ENCODE measurements around the gene MRPS34.

MRPS34 gene

DNA sequence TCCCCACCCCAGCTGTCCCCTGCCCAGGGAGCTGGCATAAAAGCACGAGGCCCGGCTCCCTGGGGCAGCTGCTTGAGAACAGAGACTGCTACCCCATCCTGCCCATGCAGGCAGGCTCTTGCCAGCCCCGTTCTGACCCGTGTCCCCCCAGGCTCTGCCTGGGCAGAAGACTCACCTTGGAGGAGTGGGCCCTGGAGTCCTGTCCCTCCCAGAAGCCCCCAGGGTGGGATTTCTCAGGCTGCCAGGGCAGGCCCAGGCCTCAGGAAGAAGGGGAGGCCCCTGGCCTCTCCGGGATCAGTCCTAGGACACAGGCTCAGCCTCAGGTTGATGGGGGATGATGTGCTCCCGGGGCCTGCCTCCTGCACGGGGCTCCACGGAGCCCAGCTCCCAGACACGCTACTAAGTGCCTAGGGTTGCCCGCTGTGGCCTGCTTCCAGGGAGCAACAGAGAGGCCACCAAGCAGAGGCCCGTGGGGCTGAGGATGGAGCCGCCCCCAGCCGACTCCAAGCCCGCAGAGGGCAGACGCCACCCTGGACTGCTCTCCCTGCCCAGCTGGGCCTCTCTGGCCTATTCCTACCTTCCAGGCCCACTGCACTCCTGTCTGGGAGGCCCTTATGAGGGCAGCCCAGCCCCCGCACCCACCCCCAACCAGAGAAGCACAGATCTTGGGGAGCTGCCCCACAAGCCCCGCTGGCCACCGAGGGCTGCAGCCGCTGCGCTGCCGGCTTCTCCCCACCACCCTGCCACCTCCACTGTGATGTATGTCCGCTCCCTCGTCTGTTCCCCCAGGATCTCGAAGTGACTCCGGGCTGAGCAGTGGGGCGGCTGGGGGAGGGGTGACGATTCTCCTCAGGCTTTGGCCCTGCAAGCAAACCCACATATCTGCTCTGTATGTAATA lies 3.3 kb downstream of the MRPS34 start:
- DNase-seq (ENCODE audit: low read depth), result no peak

DNA sequence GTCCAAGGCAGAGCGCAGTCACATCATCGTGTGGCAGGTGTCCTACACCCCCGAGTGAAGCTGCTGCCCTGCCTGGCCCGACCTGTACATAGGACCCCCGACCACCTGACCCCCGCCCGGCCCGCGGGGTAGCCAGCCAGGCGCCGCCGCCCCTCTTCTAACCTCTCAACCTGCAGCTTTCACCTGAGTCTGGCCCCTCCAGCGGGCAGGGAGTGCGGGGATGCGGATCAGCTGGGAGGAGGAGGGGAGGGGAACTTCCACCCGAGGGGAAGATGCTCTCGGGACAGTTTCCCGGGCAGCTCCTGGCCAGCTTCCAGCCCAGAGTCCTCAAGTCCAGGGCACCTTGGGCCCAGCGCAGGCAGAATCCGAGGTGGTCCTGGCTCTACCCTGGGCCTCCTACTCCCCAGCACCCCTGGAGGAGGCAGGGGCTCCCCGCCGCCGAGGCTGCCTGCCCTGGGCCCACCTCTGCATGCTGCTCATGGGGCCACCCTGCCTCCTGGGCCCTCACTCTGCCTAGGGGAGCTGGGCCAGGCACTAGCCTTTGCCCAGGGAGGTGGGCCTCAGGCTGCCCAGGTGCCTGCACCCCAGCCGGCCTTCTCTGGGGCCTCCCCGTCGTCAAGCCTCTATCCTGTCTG lies 4.0 kb downstream of the MRPS34 start:
- DNase-seq (ENCODE audit: low read depth), result no peak

DNA sequence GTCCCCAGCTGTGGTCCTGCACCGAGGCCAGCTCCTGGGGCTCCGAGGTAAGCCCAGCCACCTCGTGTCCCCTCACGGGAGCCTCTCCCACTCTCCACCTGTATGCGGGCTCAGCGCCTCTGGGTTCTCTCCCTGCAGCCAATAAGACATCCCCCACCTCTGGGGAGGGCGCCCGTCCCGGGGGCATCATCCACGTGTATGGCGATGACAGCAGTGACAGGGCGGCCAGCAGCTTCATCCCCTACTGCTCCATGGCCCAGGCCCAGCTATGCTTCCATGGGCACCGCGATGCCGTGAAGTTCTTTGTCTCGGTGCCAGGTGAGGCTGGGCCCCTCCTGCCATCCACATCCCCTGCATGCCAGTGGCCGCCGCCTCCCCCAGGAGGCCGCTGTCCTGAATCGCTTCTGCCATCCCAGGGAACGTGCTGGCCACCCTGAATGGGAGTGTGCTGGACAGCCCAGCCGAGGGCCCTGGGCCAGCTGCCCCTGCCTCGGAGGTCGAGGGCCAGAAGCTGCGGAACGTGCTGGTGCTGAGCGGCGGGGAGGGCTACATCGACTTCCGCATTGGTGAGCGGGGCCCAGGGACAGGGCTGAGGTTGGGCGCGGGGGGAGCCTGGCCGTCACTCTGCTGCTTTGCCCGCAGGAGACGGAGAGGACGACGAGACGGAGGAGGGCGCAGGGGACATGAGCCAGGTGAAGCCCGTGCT lies 4.7 kb downstream of the MRPS34 start:
- no peak for DNase-seq (ENCODE audit: low read depth)

DNA sequence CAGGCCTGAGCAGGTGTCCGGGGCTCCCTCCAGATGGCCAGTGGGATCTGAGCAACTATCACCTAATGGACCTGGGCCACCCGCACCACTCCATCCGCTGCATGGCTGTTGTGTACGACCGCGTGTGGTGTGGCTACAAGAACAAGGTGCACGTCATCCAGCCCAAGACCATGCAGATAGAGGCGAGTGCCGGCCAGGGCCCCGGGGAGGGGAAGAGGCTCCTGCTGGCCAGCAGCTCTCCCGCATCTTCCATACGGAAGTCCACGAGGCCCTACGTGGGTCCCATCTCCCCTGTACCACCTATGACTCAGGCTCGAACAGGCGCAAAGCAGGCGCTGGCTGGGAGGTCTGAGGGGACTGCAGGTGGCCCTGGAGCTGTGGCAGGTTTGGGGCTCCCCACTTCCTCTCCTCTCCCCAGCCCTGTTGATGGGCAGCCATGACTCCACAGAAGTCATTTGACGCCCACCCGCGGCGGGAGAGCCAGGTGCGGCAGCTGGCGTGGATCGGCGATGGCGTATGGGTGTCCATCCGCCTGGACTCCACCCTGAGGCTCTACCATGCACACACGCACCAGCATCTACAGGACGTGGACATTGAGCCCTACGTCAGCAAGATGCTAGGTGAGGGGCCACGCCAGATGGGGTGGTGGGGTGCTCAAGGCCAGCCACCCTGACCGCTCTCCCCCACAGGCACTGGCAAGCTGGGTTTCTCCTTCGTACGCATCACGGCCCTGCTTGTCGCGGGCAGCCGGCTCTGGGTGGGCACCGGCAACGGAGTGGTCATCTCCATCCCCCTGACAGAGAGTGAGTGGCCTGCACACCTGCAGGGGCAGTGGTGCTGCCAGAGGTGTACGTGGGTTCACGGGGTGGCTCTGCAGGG lies 5.6 kb downstream of the MRPS34 start:
- no peak for DNase-seq (ENCODE audit: low read depth)

DNA sequence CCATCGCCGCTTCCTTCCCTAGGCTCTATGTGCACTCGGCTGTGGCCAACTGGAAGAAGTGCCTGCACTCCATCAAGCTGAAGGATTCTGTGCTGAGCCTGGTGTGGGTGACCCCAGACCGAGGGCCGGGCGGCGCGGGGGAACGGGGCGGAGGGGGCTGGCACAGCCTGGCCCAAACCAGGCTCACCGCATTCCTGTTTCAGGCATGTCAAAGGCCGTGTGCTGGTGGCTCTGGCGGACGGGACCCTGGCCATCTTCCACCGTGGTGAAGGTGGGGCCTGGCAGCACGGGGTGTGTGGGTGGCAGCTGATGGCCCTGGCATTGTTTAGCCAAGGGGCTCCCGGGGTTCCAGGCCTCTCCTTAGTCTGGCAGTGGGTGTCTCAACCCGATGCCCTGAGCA lies 6.2 kb downstream of the MRPS34 start:
- DNase-seq (ENCODE audit: low read depth), result no peak

DNA sequence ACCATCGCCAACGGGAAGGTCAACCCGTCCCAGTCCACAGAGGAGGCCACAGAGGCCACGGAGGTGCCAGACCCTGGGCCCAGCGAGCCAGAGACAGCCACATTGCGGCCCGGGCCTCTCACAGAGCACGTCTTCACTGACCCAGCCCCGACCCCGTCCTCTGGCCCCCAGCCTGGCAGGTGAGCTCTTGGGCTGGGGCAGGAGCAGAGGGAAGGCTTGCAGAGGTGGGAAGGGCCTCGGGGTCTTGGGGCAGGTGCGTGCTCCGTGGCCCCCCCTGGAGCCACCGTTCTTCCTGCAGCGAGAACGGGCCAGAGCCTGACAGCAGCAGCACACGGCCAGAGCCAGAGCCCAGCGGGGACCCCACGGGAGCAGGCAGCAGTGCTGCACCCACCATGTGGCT lies 6.7 kb downstream of the MRPS34 start:
- DNase-seq (ENCODE audit: low read depth), result no peak

DNA sequence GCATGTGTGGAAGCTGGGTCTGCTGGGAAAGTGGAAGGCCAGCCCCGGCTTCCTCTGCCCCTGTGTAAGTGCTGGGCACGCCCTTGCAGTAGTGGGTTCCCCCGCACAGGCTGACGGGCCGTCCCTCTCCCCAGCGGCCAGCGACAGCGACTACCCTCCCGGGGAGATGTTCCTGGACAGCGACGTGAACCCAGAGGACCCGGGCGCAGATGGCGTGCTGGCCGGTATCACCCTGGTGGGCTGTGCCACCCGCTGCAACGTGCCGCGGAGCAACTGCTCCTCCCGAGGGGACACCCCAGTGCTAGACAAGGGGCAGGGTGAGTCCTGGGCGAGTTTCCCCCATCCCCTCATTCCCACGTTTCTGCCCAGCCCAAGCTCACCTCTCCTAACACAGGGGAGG lies 7.1 kb downstream of the MRPS34 start:
- no peak for DNase-seq (ENCODE audit: low read depth)

DNA sequence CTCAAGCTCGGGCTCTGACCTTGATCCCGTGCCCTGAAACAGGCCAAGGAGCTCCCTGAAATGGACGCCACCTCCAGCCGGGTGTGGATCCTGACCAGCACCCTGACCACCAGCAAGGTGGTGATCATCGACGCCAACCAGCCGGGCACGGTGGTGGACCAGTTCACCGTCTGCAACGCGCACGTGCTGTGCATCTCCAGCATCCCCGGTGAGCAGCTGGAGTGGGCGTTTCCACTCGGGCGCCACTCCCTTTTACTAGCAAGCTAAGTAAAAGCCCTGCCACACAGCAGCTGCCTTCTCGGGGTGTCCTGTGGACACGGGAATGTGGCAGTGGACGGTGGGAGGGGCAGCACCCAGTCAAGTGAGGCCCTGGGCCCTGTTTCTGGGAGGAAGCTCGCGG lies 8.0 kb downstream of the MRPS34 start:
- DNase-seq (ENCODE audit: low read depth), result no peak

DNA sequence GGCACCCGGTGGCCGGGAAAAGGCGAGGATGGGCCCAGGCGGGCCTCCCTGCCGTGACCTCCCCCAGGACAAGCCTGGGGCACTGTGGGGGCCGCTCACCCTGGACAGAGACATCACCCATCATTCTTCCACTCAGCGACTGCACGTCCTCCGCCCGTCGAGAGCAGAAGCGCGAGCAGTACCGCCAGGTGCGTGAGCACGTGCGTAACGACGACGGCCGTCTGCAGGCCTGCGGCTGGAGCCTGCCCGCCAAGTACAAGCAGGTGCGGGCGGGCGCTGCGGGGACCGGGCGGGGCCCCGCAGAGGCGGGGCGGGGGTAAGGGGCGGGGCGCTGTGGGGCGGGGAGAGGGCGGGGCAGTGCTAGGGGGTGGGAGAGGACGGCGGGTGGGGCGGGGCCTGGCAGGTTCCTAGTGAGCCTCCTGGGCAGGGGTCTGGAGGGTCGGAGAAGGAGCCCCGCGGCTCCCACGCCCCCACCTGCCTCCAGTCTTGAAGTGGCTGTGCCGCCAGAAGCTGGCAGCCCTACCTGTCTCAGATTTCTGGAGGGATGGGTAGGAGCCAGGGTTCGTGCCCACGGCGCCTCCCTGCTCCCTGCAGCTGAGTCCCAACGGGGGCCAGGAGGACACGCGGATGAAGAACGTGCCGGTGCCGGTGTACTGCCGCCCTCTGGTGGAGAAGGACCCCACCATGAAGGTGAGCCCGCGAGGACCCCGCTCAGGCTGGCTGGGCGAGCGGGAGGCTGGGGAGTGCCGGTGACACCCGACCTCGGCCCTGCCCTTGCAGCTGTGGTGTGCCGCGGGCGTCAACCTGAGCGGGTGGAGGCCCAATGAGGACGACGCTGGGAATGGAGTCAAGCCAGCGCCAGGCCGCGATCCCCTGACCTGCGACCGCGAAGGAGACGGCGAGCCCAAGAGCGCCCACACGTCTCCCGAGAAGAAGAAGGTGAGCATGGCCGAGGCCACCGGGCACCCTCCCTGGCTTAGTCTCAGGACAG lies 9.1 kb downstream of the MRPS34 start:
- no peak for DNase-seq (ENCODE audit: low read depth)

DNA sequence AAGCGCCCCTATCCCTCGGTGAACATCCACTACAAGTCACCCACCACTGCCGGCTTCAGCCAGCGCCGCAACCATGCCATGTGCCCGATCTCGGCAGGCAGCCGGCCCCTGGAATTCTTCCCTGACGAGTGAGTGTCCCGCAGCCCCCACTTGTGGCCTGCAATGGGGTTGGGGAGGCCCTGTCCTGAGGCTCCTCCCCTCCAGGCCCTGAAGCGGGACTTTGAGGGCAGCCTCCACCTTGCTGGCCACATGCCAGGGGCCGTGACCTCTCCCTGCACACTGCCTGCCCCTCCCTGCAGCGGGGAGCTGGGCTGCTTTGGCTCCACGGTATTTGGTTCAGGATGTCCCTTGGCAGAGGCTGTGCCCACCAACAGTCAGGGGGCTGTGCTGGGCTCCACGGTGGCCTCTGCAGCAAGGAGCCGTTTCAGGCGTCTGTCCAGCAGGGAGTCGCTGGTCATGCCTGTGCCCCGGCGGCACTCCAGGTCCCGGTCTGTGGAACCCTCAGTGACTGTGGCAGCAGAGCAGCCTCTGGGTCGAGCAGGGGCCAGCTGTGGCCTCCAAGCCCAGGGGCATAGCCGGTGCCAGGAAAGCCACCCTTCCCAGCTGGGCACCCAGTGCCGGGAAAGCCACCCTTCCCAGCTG lies 9.9 kb downstream of the MRPS34 start:
- DNase-seq (ENCODE audit: low read depth), result no peak

DNA sequence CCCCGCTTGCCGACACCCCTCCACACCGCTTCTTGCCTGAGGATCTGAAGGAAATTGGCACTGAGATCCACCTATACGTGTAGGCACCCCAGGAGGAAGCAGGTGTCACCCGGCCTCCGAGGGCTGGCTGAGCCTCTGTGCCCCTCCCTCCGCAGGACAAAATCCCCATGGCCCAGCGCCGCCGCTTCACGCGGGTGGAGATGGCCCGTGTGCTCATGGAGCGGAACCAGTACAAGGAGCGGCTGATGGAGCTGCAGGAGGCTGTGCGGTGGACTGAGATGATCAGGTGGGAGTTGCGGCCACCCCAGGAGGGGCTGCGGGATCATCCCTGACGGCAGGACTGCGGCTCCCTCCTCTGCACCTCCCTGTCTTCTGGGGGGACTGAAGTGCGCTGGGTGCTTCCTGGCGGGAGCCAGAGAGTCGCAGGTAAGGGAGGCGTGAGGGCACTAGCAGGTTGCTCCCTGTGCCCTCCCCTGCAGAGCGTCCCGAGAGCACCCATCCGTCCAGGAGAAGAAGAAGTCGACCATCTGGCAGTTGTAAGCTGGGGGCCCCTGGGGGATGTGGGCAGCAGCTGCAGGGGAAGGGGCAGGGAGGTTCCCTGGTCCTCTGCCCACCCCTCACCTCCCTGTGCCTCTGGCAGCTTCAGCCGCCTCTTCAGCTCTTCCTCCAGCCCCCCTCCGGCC lies 10.6 kb downstream of the MRPS34 start:
- no peak for DNase-seq (ENCODE audit: low read depth)

DNA sequence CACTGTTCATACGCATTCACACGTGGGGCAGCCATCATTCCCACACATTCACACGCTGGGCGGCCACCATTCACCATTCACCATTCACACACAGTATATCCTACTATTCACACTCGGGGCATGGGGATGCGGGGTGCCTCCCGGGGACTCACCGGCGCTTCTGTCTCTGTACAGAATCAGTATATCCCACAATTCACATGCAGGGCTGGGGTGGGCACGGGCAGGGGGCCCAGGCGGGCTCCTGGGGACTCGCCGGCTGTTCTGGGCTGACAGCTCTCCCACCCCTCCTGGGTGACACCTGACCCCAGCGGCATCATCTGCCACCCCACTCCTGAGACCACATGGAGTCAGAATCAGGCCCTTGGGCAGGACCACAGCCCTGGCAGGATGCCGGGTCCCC lies 11.2 kb downstream of the MRPS34 start:
- DNase-seq (ENCODE audit: low read depth), result no peak

DNA sequence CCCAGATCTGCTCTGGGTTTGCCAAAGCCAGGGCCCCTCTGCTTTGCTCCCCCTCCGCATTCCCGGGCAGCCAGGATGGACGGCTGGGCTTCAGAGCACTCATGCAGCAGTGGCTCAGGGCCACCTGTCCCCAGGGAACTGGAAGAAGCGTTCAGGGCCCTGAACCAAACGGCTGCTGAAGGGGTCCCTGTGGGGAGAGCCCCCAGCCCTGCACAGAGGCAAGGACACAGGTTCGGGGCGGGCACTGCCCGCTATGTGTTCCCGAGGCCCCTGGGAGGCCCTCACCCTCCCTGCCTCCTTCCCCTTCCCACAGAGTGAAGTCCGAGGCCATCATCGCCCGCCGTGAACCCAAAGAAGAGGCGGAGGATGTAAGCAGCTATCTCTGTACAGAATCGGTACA lies 12.0 kb downstream of the MRPS34 start:
- no peak for DNase-seq (ENCODE audit: low read depth)

DNA sequence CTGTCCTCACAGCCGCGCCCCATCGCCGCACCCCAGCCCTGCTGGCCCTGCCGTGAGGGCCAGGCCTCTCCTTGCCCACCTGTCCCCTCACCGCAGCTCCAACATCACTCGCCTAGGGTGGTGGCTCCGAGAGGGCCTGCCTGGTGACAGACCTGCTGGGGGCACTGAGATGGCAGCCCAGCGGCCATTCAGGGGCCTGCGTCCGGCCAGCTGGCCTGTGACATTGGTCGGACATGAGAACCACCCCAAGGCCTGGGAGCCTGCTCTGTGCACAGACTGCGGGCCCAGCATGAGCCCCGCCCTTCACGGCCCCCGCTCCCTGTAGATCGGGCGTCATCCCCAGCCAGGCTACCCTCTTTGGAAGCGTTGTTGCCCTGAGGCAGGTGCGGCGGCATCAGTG lies 13.4 kb downstream of the MRPS34 start:
- no peak for DNase-seq (ENCODE audit: low read depth)

DNA sequence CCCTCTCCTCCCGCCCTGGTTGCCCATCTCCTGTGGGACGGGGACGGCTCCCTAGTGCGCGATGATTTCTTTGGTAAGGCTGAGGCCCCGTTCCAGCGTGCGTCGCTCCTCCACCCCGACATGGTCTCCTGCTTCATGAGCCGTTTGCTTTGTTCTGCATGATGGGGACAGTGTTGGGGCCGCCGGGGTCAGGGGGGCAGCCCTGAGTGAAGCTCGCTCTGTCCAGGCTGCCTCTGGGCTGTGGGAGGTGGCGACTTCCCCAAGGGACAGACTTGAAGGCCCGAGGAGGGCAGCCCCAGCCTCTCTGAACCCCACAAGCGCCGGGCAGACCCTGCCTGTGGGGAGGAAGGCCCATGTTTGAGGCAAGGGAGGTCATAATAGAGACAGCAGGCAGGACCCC lies 14.0 kb downstream of the MRPS34 start:
- DNase-seq (ENCODE audit: low read depth), result no peak

DNA sequence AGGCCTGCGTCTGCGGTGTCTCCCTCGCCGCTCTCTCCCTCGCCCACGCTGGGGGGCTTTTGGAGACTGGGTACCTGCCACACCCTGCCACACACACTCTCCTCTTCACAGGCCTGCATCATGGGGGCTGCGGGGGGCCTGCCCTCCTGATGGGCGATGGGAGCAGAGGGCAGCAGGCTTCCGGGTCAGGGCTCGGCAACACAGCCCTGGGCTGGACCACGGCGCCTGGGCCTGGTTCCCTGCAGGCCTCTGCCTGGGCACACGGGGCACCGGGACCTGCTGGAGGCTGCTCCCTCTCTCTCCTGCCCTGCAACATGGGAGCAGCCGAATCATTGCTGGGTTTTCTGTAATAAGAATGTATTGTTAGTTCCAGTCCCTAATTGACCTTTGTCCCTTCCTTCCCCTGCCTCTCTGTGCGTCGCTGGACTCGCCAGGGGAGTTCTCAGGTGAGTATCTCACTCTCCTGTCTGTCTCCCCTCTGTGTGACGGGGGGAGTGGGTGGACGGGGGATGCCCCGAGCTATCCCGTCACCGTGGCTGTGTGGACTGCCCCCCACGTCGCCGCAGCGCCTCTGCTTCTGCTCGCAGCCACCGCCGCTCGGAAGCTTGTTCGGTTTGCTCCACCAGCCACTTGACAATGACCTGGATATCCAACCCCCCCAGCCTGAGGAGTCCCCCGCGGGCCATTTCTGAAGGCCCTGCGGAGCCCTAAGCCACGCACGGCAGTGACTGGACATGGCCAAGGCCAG lies 15.0 kb downstream of the MRPS34 start:
- DNase-seq (ENCODE audit: low read depth), result no peak

DNA sequence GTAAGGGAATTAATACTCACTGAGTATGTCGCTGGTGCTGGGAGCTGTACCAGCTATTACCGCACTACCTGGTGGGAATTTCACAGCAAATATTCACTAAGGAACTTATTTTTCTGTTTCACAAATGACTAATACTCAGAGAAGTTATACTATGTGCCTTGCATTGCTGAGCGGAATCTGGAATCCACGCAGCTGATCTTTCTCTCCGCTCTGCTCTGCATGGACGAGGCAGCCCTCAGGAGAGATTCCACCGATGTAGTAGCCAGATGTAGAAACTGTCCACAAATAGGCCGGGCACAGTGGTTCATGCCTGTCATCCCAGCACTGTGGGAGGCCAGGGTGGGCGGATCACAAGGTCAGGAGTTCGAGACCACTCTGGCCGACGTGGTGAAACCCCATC lies 18.7 kb downstream of the MRPS34 start:
- no peak for DNase-seq (ENCODE audit: low read depth)

DNA sequence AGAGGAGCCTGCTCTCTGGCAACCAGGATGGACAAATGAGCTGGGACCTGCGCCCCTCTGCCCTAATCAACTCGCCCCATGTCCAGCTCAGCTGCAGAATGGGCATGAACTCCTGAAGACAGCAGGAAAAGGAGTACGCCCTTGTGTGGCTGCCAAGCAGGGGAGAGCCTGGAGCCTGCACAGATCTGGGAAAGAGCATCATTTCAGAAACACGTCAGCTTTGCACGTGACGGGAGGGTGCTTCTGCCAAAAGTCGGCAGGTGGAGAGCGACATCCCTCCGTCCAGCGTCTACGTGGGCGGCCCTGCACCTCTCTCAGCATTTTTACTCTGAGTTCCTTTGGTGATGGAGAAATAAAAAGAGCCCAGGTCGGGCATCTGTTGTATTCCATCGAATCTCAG lies 20.1 kb downstream of the MRPS34 start:
- DNase-seq (ENCODE audit: low read depth), result no peak

DNA sequence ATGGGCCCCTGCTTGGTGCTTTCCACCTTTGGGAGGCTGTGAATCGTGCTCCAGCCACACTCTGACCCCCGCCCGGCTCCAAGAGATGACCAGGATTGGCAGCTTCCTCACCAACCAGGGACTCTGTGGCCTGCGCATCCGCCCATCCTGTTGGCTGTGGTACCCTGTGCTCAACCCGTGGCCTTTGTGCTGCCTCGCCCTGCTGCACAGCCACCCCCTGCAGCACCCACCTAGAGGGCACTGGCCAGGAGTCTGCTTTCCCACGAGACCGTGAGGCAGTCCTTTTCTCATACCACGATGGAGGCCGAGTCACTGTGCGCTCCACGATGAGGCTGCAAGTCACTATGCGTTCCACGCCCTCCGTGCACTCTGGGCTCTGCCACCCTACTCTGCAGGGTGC lies 21.0 kb downstream of the MRPS34 start:
- DNase-seq (ENCODE audit: low read depth), result no peak

All from stimulated activated CD8-positive, alpha-beta memory T cell treated with anti-CD3 and anti-CD28 coated beads, Interleukin-15, amount 100 ng/mL, for 1 hour (primary cell).